ENCODE data around the gene SLC22A16.

Gene SLC22A16

GRCh38 chr6:110401585-110402176 lies 74.7 kb downstream of the SLC22A16 start:
- no peak for DNase-seq (ENCODE audit: low read depth)

- no peak for DNase-seq (ENCODE audit: low read depth)
Observed at GRCh38 chr6:110400208-110400607, 76.2 kb downstream of the SLC22A16 start.

GRCh38 chr6:110399219-110400071 lies 77.0 kb downstream of the SLC22A16 start:
- no peak for DNase-seq (ENCODE audit: low read depth)

GRCh38 chr6:110398778-110399177 lies 77.6 kb downstream of the SLC22A16 start:
- no peak for DNase-seq (ENCODE audit: low read depth)

GRCh38 chr6:110395221-110395620 lies 81.2 kb downstream of the SLC22A16 start:
- DNase-seq (ENCODE audit: low read depth) = no peak

- DNase-seq (ENCODE audit: low read depth) = no peak
Observed at GRCh38 chr6:110394409-110394808, 82.0 kb downstream of the SLC22A16 start.

- DNase-seq (ENCODE audit: low read depth) = no peak
Observed at GRCh38 chr6:110392727-110393126, 83.7 kb downstream of the SLC22A16 start.

GRCh38 chr6:110390404-110390803 lies 86.0 kb downstream of the SLC22A16 start:
- DNase-seq (ENCODE audit: low read depth) = no peak

GRCh38 chr6:110389689-110390382 lies 86.6 kb downstream of the SLC22A16 start:
- no peak for DNase-seq (ENCODE audit: low read depth)

GRCh38 chr6:110387986-110388385 lies 88.4 kb downstream of the SLC22A16 start:
- DNase-seq (ENCODE audit: low read depth) = no peak

- no peak for DNase-seq (ENCODE audit: low read depth)
Observed at GRCh38 chr6:110385458-110385863, 91.0 kb downstream of the SLC22A16 start.

- DNase-seq (ENCODE audit: low read depth) = no peak
Observed at GRCh38 chr6:110378552-110378951, 97.9 kb downstream of the SLC22A16 start.
